Measurements from ENCODE around the gene MTHFD1L.

- TF ChIP-seq CTCF (IDR thresholded peaks at IDR 0.05) (peak in 3 of 6 experiments; percentile 8 to 23 (median 20)), POLR2A (IDR thresholded peaks at IDR 0.05) (peak in 1 of 2 donors; percentile 25)
Measured at GRCh38 chr6:151040888-151041521, 175.5 kb downstream of the MTHFD1L start.

Measured in Peyer's patch (tissue), 4 donors.